Bronchial epithelial cell (primary cell): ENCODE data around the gene C6orf47. TPM values are rescaled to one million over a fixed set of nuclear protein-coding genes. Genes with fewer than 3 reads are reported as not detected.

ENCODE experiments used
- DNase-seq: peaks from one replicate; pipeline ENCODE4 v3.0.0-alpha.2; 2010; ENCODE audit warnings: low read depth
- FAIRE-seq: peaks from 2 replicates; lab custom pipeline; 2011; peaks lifted over from hg19 to GRCh38; lab: Jason Lieb, UNC
- H3K27me3 ChIP-seq: 2 replicates; pipeline ENCODE4 v1.5.1; 2011; ENCODE audit warnings: low read length; ENCODE audit not compliant: control insufficient read depth, insufficient read depth
- H3K36me3 ChIP-seq: 2 replicates; pipeline ENCODE4 v1.5.1; 2011; ENCODE audit warnings: low read length; ENCODE audit not compliant: control insufficient read depth, insufficient read depth
- H3K4me3 ChIP-seq: 2 replicates; pipeline ENCODE4 v1.5.1; 2011; ENCODE audit warnings: mild to moderate bottlenecking, low read depth, low read length, control low read depth
- total RNA-seq: library from RNA; depleted of rRNA; stranded (reverse); fragments of >200 nt; gene quantifications from 2 replicates; pipeline ENCODE4 v1.2.1, GENCODE V29; 2014
- TF ChIP-seq, protein P1 (sequence below): IDR thresholded peaks from 2 replicates; pipeline ENCODE4 v1.5.1; 2011; ENCODE audit warnings: mild to moderate bottlenecking, moderate library complexity, low read length, control low read depth, inconsistent platforms; ENCODE audit not compliant: insufficient read depth, severe bottlenecking

Gene C6orf47
- total RNA-seq, 1 donor from 2014 or later: 28.4 TPM

GRCh38 chr6:31659649-31660380 is 763 bp downstream of the C6orf47 start:
- no peak for FAIRE-seq
- TF ChIP-seq, protein P1, sequence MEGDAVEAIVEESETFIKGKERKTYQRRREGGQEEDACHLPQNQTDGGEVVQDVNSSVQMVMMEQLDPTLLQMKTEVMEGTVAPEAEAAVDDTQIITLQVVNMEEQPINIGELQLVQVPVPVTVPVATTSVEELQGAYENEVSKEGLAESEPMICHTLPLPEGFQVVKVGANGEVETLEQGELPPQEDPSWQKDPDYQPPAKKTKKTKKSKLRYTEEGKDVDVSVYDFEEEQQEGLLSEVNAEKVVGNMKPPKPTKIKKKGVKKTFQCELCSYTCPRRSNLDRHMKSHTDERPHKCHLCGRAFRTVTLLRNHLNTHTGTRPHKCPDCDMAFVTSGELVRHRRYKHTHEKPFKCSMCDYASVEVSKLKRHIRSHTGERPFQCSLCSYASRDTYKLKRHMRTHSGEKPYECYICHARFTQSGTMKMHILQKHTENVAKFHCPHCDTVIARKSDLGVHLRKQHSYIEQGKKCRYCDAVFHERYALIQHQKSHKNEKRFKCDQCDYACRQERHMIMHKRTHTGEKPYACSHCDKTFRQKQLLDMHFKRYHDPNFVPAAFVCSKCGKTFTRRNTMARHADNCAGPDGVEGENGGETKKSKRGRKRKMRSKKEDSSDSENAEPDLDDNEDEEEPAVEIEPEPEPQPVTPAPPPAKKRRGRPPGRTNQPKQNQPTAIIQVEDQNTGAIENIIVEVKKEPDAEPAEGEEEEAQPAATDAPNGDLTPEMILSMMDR: no peak
- peaks cover 6% of the 10 kb centered on the region for H3K36me3 ChIP-seq
- H3K4me3 ChIP-seq: peak overlapping the region; percentile 76
- DNase-seq: peak; percentile 56
- H3K27me3 ChIP-seq: no peaks in the 10 kb centered on the region

DNA sequence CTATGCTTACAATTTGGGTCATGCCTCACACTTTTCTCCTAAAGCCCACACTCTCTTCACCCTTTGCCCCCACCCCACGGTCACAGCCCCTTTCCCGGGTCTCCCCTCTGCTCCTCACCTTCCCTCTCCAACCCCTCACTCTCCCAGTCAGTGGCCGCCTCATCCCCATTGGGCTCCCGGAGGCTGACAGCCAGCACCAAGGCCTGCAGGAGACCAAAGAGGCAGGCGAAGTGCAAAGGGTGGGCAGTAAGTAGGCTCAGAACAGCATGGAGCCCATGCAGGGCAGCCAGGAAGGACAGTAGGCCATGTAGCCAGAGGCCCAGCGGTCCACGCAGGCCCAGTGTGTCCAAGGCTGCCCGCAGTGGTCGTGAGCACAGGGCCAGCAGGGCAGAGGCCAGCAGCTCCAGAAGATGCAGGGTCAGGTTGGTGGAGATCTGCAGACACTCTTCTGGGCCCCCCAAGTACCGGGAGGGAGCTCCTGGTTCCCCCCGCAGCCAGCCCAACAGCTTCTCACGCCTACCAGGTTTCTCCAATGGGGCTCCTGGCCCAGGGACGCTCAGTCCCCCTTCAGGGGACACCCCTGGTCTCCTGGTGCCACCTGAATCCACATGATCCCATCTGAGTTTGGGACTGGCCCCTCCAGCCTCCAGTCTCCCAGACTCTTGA is 1.5 kb downstream of the C6orf47 start:
- H3K27me3 ChIP-seq: no peaks in the 10 kb centered on the region
- TF ChIP-seq, protein P1: no peak
- H3K36me3 ChIP-seq: peaks cover 6% of the 10 kb centered on the region
- H3K4me3 ChIP-seq: peak overlapping the region; percentile 76
- no peak for FAIRE-seq
- DNase-seq: no peak

DNA sequence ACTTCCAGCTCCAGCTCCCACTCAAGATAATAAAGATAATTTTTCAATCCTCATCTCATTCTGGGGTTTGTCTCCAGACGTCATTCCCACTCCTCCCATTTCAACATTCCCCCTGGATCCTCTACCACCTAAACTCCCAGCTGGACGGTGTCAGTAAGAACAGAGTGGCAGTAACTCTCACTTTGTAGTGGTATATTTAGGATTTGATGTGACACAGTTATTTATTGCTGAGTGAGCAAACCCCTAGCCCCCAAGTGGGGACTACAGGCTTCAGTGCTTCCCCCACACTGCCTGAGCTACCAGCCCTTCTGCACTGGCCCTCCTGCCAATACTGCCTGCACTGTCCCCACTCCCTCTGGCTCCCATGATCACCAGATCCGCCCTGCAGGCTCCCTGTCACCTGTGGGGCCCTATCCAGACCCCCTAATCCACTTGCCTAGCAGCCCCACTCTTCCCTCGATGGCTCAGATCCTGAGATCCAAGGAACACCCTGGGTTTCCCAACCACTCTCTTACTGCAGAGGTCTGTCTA is 2.4 kb downstream of the C6orf47 start:
- no peak for DNase-seq
- TF ChIP-seq, protein P1: no peak
- Histone ChIP-seq H3K4me3 (no peak overlapping the region), H3K27me3 (no peaks in the 10 kb centered on the region), H3K36me3 (peaks cover 6% of the 10 kb centered on the region)
- no peak for FAIRE-seq

DNA sequence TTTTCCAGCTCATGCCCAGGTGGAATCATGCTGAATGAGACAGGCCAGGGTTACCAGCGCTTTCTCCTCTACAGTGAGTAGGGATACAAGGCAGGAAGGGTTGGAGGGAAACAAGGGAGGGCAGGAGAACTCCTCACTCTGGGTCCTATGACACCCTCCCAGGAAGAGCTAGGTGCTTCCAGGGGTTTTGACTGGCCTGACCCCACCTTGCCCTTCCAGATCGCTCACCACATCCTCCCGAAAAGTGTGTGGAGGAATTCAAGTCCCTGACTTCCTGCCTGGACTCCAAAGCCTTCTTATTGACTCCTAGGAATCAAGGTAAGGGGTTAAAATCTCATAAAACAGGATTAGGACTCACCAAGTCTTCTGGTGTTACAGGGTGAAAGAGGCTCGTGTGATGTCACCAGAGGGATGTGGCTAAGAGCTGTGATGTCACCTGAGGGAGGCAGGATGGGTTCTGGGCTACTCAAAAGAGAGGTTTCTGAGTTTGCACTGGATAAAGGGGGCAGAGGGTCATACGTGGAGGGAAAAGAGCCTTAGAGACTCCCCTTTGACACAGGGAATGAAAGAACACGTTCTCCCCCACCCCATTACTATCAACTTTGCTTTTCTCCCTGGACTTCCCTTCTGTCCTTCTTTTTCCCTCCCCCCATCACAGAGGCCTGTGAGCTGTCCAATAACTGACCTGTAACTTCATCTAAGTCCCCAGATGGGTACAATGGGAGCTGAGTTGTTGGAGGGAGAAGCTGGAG is 3.0 kb downstream of the C6orf47 start:
- TF ChIP-seq, protein P1: no peak
- FAIRE-seq (no peak), DNase-seq (no peak)

GRCh38 chr6:31655349-31656237 is 5.0 kb downstream of the C6orf47 start, which contains the start of gene APOM:
Gene APOM, plus strand, starts transcription at chr6:31655894. Its CDS starts 73 bp downstream, at chr6:31655967.
- no peak within 1 kb of the TSS for H3K4me3 ChIP-seq
- TF ChIP-seq, protein P1: no peak
- FAIRE-seq: no peak
- no peak for DNase-seq
- peaks cover 4% of the 10 kb centered on the region for H3K36me3 ChIP-seq
- H3K27me3 ChIP-seq: no peaks in the 10 kb centered on the region

More for the DNA sequence above, 3.0 kb downstream of the C6orf47 start:
- Histone ChIP-seq H3K36me3 (peaks cover 6% of the 10 kb centered on the region), H3K4me3 (no peak overlapping the region), H3K27me3 (no peaks in the 10 kb centered on the region)
